OCI-LY1 (cell line): ENCODE results near the gene ASB10.

Experiments
- H2AFZ ChIP-seq: fragments of 200-600 bp; sonication (generic), shearing (Covaris generic); 2 replicates; pipeline ENCODE4 v1.6.0; 2014; ENCODE audit warnings: antibody characterized with exemption, mild to moderate bottlenecking, low read length
- H3F3A ChIP-seq: fragments of 200-600 bp; sonication (generic), shearing (Covaris generic); 2 replicates; pipeline ENCODE4 v1.6.0; 2014; ENCODE audit warnings: mild to moderate bottlenecking, antibody characterized with exemption, low read length, moderate library complexity; ENCODE audit not compliant: insufficient read depth
- H3K27ac ChIP-seq: fragments of 200-600 bp; sonication (generic); 2 replicates; pipeline ENCODE4 v1.5.1; 2014; ENCODE audit warnings: low read length, mixed run types, mild to moderate bottlenecking, low read depth; ENCODE audit not compliant: poor library complexity, severe bottlenecking
- H3K27me3 ChIP-seq: fragments of 200-600 bp; sonication (generic); 2 replicates; pipeline ENCODE4 v1.6.0; 2014; ENCODE audit warnings: antibody characterized with exemption, mild to moderate bottlenecking, low read length, moderate library complexity; ENCODE audit not compliant: insufficient read depth
- H3K36me3 ChIP-seq: fragments of 200-600 bp; sonication (generic); 2 replicates; pipeline ENCODE4 v1.6.1; 2014; ENCODE audit warnings: mild to moderate bottlenecking, antibody characterized with exemption, low read length, moderate library complexity, mixed read lengths; ENCODE audit not compliant: insufficient read depth
- H3K4me1 ChIP-seq: fragments of 200-600 bp; sonication (generic); 2 replicates; pipeline ENCODE4 v1.5.1; 2014; ENCODE audit warnings: mild to moderate bottlenecking, low read length, moderate library complexity; ENCODE audit not compliant: insufficient read depth, severe bottlenecking
- H3K4me2 ChIP-seq: fragments of 200-600 bp; sonication (generic), shearing (Covaris generic); 2 replicates; pipeline ENCODE4 v1.6.1; 2014; ENCODE audit warnings: low read length
- H3K4me3 ChIP-seq: fragments of 200-600 bp; sonication (generic); 2 replicates; pipeline ENCODE4 v1.5.1; 2014; ENCODE audit warnings: low read length, low read depth, mild to moderate bottlenecking, mixed read lengths; ENCODE audit not compliant: poor library complexity, severe bottlenecking
- H3K79me2 ChIP-seq: fragments of 200-600 bp; shearing (Covaris generic); 2 replicates; pipeline ENCODE4 v1.6.1; 2016; ENCODE audit warnings: mixed run types, low read length, mixed read lengths; ENCODE audit not compliant: insufficient read depth
- H3K9ac ChIP-seq: fragments of 200-600 bp; sonication (generic), shearing (Covaris generic); 2 replicates; pipeline ENCODE4 v1.6.1; 2014; ENCODE audit warnings: mild to moderate bottlenecking, low read length, mixed read lengths
- H3K9me2 ChIP-seq: fragments of 200-600 bp; sonication (generic), shearing (Covaris generic); 2 replicates; pipeline ENCODE4 v1.6.1; 2014; ENCODE audit warnings: low read depth, mild to moderate bottlenecking, low read length, mixed read lengths
- H3K9me3 ChIP-seq: fragments of 200-600 bp; shearing (Covaris generic); 2 replicates; pipeline ENCODE4 v1.6.1; 2014; ENCODE audit warnings: low read length, mixed read lengths
- H4K20me1 ChIP-seq: fragments of 200-600 bp; sonication (generic), shearing (Covaris generic); 2 replicates; pipeline ENCODE4 v1.6.0; 2016; ENCODE audit warnings: mild to moderate bottlenecking, low read length; ENCODE audit not compliant: insufficient read depth
- EZH2 ChIP-seq: fragments of 200-600 bp; sonication (generic), shearing (Covaris generic); IDR thresholded peaks from 2 replicates; pipeline ENCODE4 v1.8.0; 2017; ENCODE audit warnings: borderline replicate concordance, mixed run types, mild to moderate bottlenecking, antibody characterized with exemption, low read length, moderate library complexity, mixed read lengths
- TF ChIP-seq, protein P1 (sequence below): fragments of 200-600 bp; sonication (generic), shearing (Covaris generic); IDR thresholded peaks from 2 replicates; pipeline ENCODE4 v1.5.1; 2017; ENCODE audit warnings: mild to moderate bottlenecking, antibody characterized with exemption, low read length, moderate library complexity, mixed read lengths

ASB10 gene

DNA sequence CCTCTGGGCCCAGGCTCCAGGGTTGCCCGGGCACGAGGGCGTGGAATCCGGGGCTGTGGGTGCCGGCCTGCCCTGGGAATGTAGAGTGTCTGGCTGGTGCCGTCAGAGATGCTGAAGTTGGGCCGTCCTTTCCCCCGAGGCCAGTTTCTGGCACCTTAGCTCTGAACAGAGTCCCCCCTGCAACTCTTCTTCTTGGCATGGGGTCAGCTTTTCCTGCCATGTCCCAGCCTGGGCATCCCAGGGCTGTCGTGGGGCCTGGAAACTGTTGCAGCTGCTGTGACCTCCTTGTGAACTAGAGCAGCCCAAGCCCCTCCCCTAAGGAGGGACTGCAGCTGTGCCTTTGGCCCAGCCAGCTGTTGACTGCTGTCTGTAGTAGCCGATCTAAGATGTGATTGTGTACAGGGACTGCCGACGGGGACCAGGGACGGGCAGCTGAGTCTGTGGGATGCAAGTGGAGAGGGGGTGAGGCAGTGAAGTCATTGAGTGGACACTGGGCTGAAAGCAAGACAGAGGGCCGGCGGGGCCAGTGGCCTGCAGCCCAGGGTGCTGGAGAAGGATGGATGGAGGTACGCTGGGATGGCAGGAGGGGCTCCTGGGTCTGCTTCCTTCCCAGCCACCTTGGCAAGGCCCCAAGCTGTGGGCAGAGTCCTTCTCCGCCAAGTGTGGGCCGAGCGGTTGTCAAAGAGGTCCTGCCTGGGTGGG lies 55.3 kb downstream of the ASB10 start:
- Histone ChIP-seq H3K9me2 (no peaks in the 10 kb centered on the region), H3K4me1 (no peaks in the 10 kb centered on the region), H3K36me3 (no peaks in the 10 kb centered on the region), H3K27me3 (peaks cover 34% of the 10 kb centered on the region; the same call in 1 of the 2 replicates), H3K4me2 (no peak overlapping the region), H4K20me1 (no peaks in the 10 kb centered on the region), H2AFZ (no peak overlapping the region), H3F3A (no peaks in the 10 kb centered on the region), H3K4me3 (no peak overlapping the region), H3K9me3 (no peaks in the 10 kb centered on the region), H3K27ac (no peak overlapping the region), H3K79me2 (no peaks in the 10 kb centered on the region), H3K9ac (no peak overlapping the region)
- TF ChIP-seq, protein P1, sequence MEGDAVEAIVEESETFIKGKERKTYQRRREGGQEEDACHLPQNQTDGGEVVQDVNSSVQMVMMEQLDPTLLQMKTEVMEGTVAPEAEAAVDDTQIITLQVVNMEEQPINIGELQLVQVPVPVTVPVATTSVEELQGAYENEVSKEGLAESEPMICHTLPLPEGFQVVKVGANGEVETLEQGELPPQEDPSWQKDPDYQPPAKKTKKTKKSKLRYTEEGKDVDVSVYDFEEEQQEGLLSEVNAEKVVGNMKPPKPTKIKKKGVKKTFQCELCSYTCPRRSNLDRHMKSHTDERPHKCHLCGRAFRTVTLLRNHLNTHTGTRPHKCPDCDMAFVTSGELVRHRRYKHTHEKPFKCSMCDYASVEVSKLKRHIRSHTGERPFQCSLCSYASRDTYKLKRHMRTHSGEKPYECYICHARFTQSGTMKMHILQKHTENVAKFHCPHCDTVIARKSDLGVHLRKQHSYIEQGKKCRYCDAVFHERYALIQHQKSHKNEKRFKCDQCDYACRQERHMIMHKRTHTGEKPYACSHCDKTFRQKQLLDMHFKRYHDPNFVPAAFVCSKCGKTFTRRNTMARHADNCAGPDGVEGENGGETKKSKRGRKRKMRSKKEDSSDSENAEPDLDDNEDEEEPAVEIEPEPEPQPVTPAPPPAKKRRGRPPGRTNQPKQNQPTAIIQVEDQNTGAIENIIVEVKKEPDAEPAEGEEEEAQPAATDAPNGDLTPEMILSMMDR, result no peak
- TF ChIP-seq EZH2, result no peak

DNA sequence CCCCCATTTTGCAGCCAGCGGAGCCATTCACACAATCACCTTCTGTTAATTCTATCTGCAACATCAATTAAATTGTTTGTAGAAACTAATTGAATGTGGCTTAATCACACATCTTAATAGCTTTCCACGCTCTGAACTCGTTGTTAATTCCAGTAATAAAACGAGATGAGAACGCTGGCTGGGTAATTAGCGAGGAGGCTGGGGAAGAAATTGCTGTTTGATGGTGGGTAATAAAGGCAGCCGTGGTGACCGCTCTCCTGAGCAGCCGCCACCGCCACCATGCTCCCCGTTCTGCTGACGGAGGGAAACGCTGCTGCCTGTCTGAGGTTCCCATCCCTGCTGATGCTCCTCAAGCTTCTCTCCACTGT lies 55.8 kb downstream of the ASB10 start:
- Histone ChIP-seq H3K9ac (no peak overlapping the region), H3K9me3 (no peaks in the 10 kb centered on the region), H3K27me3 (peaks cover 35% of the 10 kb centered on the region; the same call in 1 of the 2 replicates), H3K27ac (no peak overlapping the region), H2AFZ (no peak overlapping the region), H3K4me2 (no peak overlapping the region), H3K9me2 (no peaks in the 10 kb centered on the region), H3F3A (no peaks in the 10 kb centered on the region), H3K4me3 (no peak overlapping the region), H4K20me1 (no peaks in the 10 kb centered on the region), H3K4me1 (no peaks in the 10 kb centered on the region), H3K36me3 (no peaks in the 10 kb centered on the region), H3K79me2 (no peaks in the 10 kb centered on the region)
- TF ChIP-seq, protein P1, result no peak
- no peak for TF ChIP-seq EZH2

DNA sequence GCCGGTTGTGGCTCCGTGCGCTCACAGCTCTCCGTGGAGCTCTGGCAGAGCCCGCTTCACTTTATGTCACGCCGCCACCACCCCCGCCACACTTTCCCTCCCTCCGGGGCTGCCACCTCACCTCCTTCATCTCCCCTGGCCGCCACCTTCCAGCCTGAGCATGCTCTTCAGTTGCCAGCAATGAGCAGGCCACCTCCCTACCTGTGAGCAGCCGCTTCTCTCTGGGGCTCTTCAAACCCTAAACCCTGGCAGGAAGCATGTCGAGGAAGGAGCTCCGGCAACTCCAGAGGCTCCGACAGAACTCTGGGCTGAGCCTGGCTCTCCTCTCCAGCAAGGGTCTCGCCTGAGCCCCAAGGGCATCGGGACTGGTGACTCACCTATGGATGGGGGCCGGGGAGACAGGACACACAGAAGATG lies 56.3 kb downstream of the ASB10 start:
- no peaks in the 10 kb centered on the region for H3K36me3 ChIP-seq

More for the DNA sequence above, 56.3 kb downstream of the ASB10 start:
- Histone ChIP-seq H3K27ac (no peak overlapping the region), H3K4me1 (no peaks in the 10 kb centered on the region), H3K4me2 (no peak overlapping the region), H3K9ac (no peak overlapping the region), H3K27me3 (peaks cover 35% of the 10 kb centered on the region; the same call in 1 of the 2 replicates), H3F3A (no peaks in the 10 kb centered on the region), H3K9me2 (no peaks in the 10 kb centered on the region), H3K9me3 (no peaks in the 10 kb centered on the region), H2AFZ (no peak overlapping the region), H3K4me3 (no peak overlapping the region), H4K20me1 (no peaks in the 10 kb centered on the region), H3K79me2 (no peaks in the 10 kb centered on the region)
- no peak for TF ChIP-seq EZH2
- TF ChIP-seq, protein P1, result no peak
